SJCRH30 (cell line): Measurements from ENCODE around the gene DCUN1D1. TPM values are rescaled to one million over a fixed set of nuclear protein-coding genes. Genes with fewer than 3 reads are reported as not detected.
A peak's percentile ranks its signal among the peaks of the same experiment; 100 is the strongest.

Source experiments
- DNase-seq, 2 experiments: peaks; one replicate each; pipeline ENCODE4 v3.0.0-alpha.2; 2015 to 2020
- H3K27ac ChIP-seq: fragments of 250-450 bp; sonication (Bioruptor Pico); 2 replicates; pipeline ENCODE4 v1.5.1; 2020; ENCODE audit warnings: mild to moderate bottlenecking, moderate library complexity
- H3K27me3 ChIP-seq: fragments of 250-450 bp; sonication (Bioruptor Pico); 2 replicates; pipeline ENCODE4 v1.5.1; 2020; ENCODE audit warnings: mild to moderate bottlenecking, moderate library complexity
- H3K36me3 ChIP-seq: fragments of 250-450 bp; sonication (Bioruptor Pico); 2 replicates; pipeline ENCODE4 v1.5.1; 2020; ENCODE audit warnings: mild to moderate bottlenecking, moderate library complexity
- H3K4me1 ChIP-seq: fragments of 250-450 bp; sonication (Bioruptor Pico); 2 replicates; pipeline ENCODE4 v1.5.1; 2020; ENCODE audit warnings: mild to moderate bottlenecking, moderate library complexity
- H3K4me3 ChIP-seq: fragments of 250-450 bp; sonication (Bioruptor Pico); 2 replicates; pipeline ENCODE4 v1.5.1; 2020; ENCODE audit warnings: mild to moderate bottlenecking, moderate library complexity
- H3K9me3 ChIP-seq: fragments of 250-450 bp; sonication (Bioruptor Pico); replicated peaks from 2 replicates; pipeline ENCODE4 v1.5.1; 2020; ENCODE audit warnings: mild to moderate bottlenecking, moderate library complexity
- total RNA-seq: library from RNA; depleted of rRNA; stranded (reverse); fragments of >200 nt; shearing (Covaris generic); gene quantifications from 2 replicates; pipeline ENCODE4 v1.2.3, GENCODE V29; 2014

Gene DCUN1D1
- total RNA-seq, 1 experiment from 2014 or later: 34.5 TPM

DNA sequence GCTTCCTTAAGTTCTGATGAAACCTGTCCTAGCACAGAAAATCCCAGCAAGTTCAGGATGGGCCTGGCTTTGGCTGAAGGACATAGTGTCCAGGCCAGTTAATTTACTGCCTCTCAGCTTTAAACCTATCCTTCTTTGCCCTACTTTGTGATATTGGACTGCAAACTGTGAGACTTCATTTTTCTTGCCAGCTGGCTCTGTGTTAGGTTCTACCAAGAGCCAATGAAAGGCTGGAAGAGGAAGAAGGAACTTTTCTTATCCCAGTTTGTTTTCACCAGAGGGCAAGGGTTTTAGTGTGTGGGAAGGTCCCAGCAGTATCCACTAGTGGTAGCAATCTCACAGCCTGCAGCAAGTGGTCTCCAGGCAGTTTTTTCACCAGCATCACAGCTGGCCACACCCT, 18.2 kb downstream of the DCUN1D1 start:
- Histone ChIP-seq H3K27ac (no peak overlapping the region), H3K27me3 (no peaks in the 10 kb centered on the region), H3K4me1 (no peaks in the 10 kb centered on the region), H3K36me3 (peaks cover 25% of the 10 kb centered on the region), H3K9me3 (no peaks in the 10 kb centered on the region), H3K4me3 (no peak overlapping the region)
- DNase-seq: no peak

DNA sequence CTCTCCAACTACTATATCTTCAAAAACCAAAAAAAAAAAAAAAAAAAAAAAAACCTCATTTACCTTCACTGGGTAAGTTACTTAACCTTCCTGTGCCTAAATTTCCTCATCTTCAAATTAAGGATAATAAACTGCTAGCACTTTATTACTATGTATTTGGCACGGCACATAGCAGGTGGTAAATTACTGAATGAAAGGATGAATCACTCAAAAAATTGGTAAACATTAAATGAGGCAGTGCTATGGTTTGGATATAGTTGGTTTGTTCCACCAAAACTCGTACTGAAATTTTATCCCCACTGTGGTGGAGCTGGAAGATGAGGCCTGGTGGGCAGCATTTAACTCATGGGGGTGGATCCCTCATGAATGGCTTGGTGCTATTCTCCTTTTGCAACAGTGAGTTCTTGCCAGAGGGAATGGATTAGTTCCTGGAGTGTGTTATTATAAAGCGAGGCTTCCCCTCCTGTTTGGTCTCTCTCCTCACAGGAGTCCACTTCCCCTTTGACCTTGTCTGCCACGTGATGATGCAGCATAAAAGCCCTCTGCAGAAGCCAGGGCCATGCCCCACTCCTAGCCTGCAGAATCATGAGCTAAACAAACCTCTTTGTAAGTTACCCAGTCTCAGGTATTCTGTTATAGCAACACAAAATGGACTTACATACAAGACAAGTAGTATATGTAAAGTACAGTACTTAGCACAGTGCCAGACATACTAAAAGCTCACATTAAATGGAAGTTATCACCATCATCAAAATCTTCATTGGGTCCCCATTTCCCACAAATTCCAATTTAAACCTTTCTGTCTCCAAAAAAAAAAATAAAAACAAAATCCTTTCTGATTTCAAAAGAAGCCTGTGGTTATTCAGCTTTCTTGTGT, 20.6 kb downstream of the DCUN1D1 start:
- Histone ChIP-seq H3K9me3 (no peaks in the 10 kb centered on the region; the same call in 1 of the 2 replicates), H3K4me1 (no peaks in the 10 kb centered on the region), H3K27ac (no peak overlapping the region), H3K36me3 (peaks cover 31% of the 10 kb centered on the region), H3K27me3 (no peaks in the 10 kb centered on the region), H3K4me3 (no peak overlapping the region)
- peak in 1 of 2 experiments; percentile 13 for DNase-seq

DNA sequence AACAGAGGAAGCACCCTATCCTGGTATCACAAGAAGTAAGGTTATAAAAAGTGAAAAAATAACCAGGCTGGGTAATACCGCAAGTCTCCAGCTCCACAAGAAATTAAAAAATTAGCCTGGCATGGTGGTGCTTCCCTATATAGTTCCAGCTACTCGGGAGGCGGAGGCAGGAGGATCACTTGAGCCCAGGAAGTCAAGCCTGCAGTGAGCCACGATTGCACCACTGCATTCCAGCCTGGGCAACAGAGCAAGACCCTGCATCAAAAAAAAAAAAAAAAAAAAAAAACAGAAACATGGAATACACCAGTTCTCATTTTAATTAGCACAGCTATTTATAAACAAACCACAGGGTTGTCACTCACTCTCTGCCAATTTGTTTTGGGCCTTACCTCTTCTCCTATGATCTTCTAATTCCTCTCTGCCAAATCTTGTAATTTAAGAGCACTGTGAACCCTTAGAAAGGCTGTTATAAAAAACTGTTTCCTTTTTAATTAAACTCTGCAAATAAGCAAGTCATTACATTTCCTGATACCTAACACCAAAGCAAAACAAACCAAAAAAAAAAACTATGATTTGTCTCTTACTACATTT, 22.6 kb downstream of the DCUN1D1 start:
- Histone ChIP-seq H3K4me3 (no peak overlapping the region), H3K36me3 (peaks cover 48% of the 10 kb centered on the region), H3K9me3 (no peaks in the 10 kb centered on the region; the same call in 1 of the 2 replicates), H3K27me3 (no peaks in the 10 kb centered on the region), H3K27ac (no peak overlapping the region), H3K4me1 (no peaks in the 10 kb centered on the region)
- DNase-seq: no peak

DNA sequence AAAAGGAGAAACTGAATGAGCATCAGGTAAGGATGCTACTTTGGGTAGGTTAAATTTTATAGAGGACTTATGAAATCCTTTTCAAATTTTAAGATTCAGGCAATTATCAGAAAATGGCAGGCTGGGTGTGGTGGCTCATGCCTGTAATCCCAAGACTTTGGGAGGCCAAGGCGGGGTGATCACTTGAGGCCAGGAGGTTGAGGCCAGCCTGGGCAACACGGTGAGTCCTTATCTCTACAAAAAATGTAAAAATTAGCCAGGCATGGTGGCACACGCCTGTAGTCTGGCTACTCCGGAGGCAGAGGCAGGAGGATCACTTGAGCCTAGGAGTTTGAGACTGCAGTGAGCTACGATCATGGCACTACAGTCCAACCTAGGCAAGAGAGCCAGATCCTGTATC, 23.1 kb downstream of the DCUN1D1 start:
- peaks cover 53% of the 10 kb centered on the region for H3K36me3 ChIP-seq
- no peaks in the 10 kb centered on the region for H3K4me1 ChIP-seq
- H3K9me3 ChIP-seq: no peaks in the 10 kb centered on the region; the same call in 1 of the 2 replicates

DNA sequence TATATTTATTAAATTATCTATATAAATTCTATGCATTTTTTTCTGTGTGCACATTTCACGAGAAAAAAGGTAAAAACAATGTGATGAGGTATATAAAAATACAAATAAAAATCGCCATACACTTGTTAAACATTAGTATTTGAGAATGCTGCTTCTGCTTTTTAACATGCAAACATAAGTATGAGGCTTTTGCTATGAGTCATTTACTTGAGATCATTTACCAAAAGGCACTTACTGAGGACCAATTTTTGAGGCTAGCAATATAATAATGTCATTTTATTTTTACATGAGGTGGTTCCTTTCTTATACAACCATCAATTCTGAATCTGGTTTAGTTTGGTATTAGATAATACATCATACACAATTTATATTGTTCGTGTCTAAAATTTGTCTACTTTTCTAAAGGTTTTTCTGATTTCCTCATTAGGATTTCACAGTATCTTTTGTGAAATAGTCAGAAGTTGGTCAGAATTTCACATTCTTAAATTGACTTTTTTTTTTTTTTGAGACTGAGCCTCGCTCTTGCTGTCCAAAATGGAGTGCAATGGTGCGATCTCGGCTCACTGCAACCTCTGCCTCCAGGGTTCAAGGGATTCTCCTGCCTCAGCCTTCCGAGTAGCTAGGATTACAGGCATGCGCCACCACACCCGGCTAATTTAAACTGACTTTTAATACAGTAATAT, 25.6 kb downstream of the DCUN1D1 start:
- Histone ChIP-seq H3K27me3 (no peaks in the 10 kb centered on the region), H3K4me3 (no peak overlapping the region), H3K27ac (no peak overlapping the region), H3K9me3 (no peaks in the 10 kb centered on the region; the same call in 1 of the 2 replicates), H3K4me1 (no peaks in the 10 kb centered on the region), H3K36me3 (peaks cover 43% of the 10 kb centered on the region)
- no peak for DNase-seq

More for the DNA sequence above, 23.1 kb downstream of the DCUN1D1 start:
- Histone ChIP-seq H3K27ac (no peak overlapping the region), H3K27me3 (no peaks in the 10 kb centered on the region), H3K4me3 (no peak overlapping the region)
- no peak for DNase-seq

DNA sequence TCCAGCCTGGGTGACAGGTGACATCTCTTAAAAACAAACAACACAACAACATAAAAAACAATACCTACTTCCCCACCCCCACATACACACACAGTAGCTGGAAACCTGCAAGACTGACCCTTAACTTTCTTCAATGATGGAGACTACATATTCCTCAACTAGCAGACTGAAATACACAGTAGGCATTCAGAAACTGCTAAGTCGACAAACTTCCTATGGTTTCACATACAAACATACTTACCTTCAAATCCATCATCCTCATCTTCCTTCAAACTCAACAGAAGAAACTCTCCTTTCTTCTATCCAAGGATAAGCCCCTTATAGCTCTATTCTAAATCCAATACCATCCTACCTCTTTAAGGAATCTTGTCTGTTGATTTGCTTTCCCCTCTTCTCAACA, 30.6 kb downstream of the DCUN1D1 start:
- H3K36me3 ChIP-seq: peaks cover 25% of the 10 kb centered on the region
- H3K4me1 ChIP-seq: no peaks in the 10 kb centered on the region
- no peak overlapping the region for H3K27ac ChIP-seq
- no peak for DNase-seq
- H3K4me3 ChIP-seq: no peak overlapping the region
- H3K27me3 ChIP-seq: no peaks in the 10 kb centered on the region
- H3K9me3 ChIP-seq: no peaks in the 10 kb centered on the region

DNA sequence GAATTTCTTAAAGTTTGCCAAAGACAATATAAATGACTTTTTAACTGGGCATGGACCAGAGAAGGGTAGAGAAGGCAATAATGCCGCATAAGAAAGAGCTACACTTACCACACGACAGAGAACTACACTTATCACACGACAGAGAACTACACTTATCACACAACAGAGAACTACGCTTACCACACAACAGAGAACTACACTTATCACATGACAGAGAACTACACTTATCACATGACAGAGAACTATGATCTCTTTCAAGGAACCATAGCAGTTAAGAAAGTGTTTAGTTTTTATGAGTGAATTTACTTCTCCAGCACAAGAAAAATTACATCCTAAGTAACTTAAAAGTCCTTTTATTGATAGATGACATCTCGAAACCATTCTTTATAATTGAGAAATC, 32.0 kb downstream of the DCUN1D1 start:
- H3K27me3 ChIP-seq: no peaks in the 10 kb centered on the region
- DNase-seq: no peak
- peaks cover 13% of the 10 kb centered on the region for H3K36me3 ChIP-seq
- no peaks in the 10 kb centered on the region for H3K9me3 ChIP-seq
- no peak overlapping the region for H3K27ac ChIP-seq
- no peaks in the 10 kb centered on the region for H3K4me1 ChIP-seq
- no peak overlapping the region for H3K4me3 ChIP-seq

DNA sequence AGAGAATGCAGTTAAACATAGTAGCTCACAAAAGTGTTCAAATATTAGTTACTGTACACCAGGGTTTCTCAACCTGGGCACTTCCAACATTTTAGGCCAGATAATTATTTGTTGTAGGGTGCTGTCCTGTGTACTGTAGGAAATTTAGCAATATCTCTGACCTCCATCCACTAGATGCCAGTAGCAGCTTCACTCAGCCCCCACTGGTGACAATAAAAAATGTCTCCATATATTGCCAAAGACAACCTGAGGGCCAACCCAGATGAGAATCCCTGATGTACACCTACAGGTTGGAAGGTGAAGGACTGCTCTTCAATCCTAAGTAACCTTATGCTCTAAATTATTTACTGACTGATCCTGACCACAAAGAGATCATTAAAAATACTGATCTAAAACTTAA, 32.5 kb downstream of the DCUN1D1 start:
- no peaks in the 10 kb centered on the region for H3K9me3 ChIP-seq
- no peaks in the 10 kb centered on the region for H3K27me3 ChIP-seq
- no peak overlapping the region for H3K4me3 ChIP-seq
- H3K4me1 ChIP-seq: no peaks in the 10 kb centered on the region
- peaks cover 11% of the 10 kb centered on the region for H3K36me3 ChIP-seq
- DNase-seq: no peak
- H3K27ac ChIP-seq: no peak overlapping the region

DNA sequence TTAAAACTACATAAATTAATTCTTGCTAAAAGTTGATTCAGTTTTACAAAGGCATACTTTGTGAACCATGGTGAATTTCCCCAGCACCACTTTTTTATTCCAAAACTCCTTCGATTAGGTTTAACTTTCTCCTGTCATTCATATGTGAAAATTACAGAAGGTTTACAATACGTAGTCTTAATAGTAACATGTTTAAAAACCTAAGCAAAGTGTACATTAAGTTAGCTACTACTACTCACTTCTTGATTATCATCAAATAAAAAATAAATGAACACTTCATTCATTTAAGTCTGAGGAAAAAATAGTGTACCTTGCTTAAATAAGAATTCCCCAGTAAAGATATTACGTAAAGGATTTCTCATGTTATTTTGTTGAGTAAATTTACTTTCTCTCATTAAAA, 38.6 kb downstream of the DCUN1D1 start:
- no peaks in the 10 kb centered on the region for H3K27me3 ChIP-seq
- peaks cover 6% of the 10 kb centered on the region for H3K4me1 ChIP-seq
- H3K27ac ChIP-seq: no peak overlapping the region
- peaks cover 2% of the 10 kb centered on the region; the same call in 1 of the 2 replicates for H3K36me3 ChIP-seq
- no peaks in the 10 kb centered on the region for H3K9me3 ChIP-seq
- no peak overlapping the region for H3K4me3 ChIP-seq
- DNase-seq: no peak

DNA sequence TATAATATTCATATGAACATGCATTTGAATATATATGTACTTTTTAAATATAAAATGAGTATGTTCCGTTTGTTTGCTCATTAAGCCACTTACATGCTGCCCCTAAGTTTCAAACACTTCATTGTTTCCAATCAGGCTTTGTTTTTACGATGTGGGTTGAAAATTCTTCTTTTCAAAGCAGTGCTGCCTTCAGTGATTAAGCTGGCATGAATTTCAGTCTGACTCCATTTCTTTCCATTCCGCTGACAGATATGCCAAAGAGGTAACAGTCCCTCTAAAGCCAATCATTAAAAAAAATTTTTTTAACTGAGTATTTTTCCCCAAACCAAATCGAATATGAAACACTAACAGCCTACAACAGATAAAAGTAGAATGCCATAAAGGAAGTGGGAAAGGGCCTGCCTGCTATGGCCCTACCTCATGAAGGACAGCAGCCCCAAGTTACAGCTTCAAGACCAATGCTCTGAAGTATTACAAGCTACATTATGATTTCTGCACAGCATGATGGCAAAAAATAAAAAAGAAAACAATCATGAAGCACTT, 40.0 kb downstream of the DCUN1D1 start:
- Histone ChIP-seq H3K36me3 (peaks cover 2% of the 10 kb centered on the region; the same call in 1 of the 2 replicates), H3K27me3 (no peaks in the 10 kb centered on the region), H3K9me3 (no peaks in the 10 kb centered on the region), H3K27ac (no peak overlapping the region), H3K4me3 (no peak overlapping the region), H3K4me1 (peaks cover 6% of the 10 kb centered on the region)
- DNase-seq: no peak

DNA sequence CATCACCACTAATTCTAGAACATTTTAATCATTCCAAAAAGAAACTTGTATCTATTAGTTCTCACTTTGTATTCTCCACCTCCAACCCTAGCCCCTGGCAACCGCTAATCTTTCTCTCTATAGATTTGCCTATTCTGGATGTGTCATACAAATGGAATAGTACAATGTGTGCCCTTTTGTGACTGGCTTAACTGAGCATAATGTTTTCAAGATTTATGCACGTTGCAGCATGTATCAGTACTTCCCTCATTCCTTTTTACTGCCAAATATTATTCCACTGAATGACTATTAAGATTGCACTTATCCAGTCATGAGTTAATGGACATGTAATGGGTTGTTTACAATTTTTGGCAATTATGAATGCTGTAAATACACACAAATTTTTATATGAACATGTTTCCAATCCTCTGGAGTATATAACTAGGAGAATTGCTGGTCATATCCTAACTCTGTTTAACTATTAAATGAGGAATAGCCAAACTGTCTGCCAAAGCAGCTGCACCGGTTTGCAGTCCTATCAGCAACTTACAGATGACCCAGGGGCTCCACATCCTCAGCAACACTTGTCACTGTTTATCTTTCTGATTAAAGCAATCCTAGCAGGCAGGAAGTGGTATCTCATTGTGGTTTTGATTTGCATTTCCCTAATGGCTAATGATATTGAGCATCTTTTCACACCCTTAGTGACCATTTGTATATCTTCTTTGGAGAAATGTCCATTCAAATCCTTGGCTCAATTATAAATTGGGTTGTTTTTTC, 42.9 kb downstream of the DCUN1D1 start:
- Histone ChIP-seq H3K27me3 (no peaks in the 10 kb centered on the region), H3K4me3 (no peak overlapping the region), H3K36me3 (peaks cover under 1% of the 10 kb centered on the region; the same call in 1 of the 2 replicates), H3K4me1 (peaks cover 6% of the 10 kb centered on the region), H3K27ac (no peak overlapping the region), H3K9me3 (0 out of 2 replicates have a peak, but pooled peaks cover under 1% of the 10 kb centered on the region)
- peak; percentile 42 to 60 for DNase-seq

DNA sequence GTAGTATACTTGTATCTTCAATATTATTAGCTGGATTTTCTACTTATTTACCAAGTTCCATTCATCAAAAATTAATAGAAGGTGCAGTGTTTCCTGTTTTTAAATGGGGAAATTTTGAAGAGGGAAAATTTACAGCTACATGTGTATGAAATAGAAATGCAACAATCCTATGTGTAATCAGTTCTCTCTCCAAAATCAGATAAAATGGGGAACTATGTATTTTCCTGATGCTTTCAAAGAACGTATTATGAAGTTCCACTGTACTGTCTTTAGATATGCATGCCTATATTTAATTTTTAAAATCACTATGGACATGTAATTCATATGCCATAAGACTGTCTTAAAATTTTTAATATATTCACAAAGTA, 43.4 kb downstream of the DCUN1D1 start:
- H3K27ac ChIP-seq: no peak overlapping the region
- no peak for DNase-seq
- no peaks in the 10 kb centered on the region for H3K27me3 ChIP-seq
- 0 out of 2 replicates have a peak, but pooled peaks cover 5% of the 10 kb centered on the region for H3K9me3 ChIP-seq
- peaks cover 6% of the 10 kb centered on the region for H3K4me1 ChIP-seq
- H3K36me3 ChIP-seq: peaks cover 3% of the 10 kb centered on the region; the same call in 1 of the 2 replicates
- no peak overlapping the region for H3K4me3 ChIP-seq

DNA sequence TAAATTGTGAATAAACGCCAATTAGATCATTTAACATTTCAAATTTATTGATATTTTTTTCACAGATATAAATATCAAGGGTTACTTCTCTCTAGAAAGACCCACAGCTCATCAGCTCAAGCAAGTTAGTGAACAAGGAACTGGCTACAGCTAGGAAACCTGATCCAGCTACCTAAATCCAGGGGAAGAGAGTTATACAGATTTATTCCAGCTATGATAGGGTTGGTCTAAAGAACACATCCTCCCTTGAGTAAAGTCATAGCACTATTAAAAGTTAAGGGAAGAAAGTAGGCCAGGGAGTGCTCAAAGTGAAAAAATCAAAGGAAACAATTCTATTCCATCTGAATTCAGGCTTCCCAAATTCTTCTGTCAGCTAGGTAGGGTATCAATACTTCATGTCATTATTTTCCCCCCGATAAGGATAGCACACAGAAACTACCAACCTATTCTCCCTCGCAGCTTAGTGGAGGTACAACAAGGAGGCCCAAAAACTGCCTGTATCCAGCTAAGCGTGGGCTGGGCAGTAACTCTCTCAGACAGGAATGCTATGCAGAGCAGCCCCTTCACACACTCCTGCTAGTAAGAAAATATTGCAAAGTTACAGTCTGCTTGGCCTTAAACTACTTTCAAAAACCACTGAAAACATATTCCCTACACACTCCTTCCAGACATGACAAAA, 44.0 kb downstream of the DCUN1D1 start:
- DNase-seq: no peak
- H3K27me3 ChIP-seq: no peaks in the 10 kb centered on the region
- H3K4me3 ChIP-seq: no peak overlapping the region
- 0 out of 2 replicates have a peak, but pooled peaks cover 5% of the 10 kb centered on the region for H3K9me3 ChIP-seq
- peaks cover 6% of the 10 kb centered on the region for H3K4me1 ChIP-seq
- no peak overlapping the region for H3K27ac ChIP-seq
- peaks cover 3% of the 10 kb centered on the region; the same call in 1 of the 2 replicates for H3K36me3 ChIP-seq
